DND-41 (cell line): ENCODE results near the gene CD70.
"Not testable (repeated sequence)": the region's sequence is repeated elsewhere in the genome, so short reads cannot be mapped to it uniquely, and the experiment has no call there.

Source experiments
- ATAC-seq: fragments of 200-7000 bp; cut with Tn5 transposase; 3 replicates; pipeline ENCODE4 v1.9.1; 2021; ENCODE audit warnings: low read depth; ENCODE audit not compliant: insufficient read depth
- DNase-seq: peaks from one replicate; pipeline ENCODE4 v3.0.0-alpha.2; 2020
- H2AFZ ChIP-seq: 2 replicates; pipeline ENCODE4 v1.6.0; 2012; ENCODE audit warnings: low read depth, low read length
- H3K27ac ChIP-seq: 2 replicates; pipeline ENCODE4 v1.5.1; 2012; ENCODE audit warnings: low read length, inconsistent platforms
- H3K27me3 ChIP-seq: fragments of 200-600 bp; sonication (generic); 2 replicates; pipeline ENCODE4 v1.6.0; 2012; ENCODE audit warnings: low read length, mild to moderate bottlenecking, inconsistent platforms; ENCODE audit not compliant: insufficient read depth, poor library complexity
- H3K36me3 ChIP-seq: 2 replicates; pipeline ENCODE4 v1.5.1; 2012; ENCODE audit warnings: low read length, inconsistent platforms; ENCODE audit not compliant: insufficient read depth
- H3K4me1 ChIP-seq: 2 replicates; pipeline ENCODE4 v1.5.1; 2012; ENCODE audit warnings: mild to moderate bottlenecking, low read length; ENCODE audit not compliant: insufficient read depth
- H3K4me2 ChIP-seq: 2 replicates; pipeline ENCODE4 v1.6.0; 2012; ENCODE audit warnings: mild to moderate bottlenecking, moderate library complexity, low read length, inconsistent platforms; ENCODE audit not compliant: insufficient read depth
- H3K4me3 ChIP-seq, 2 experiments: fragments of 200-600 bp in 1 of 2; shearing (Covaris generic) in 1 of 2; 2 replicates each; pipeline ENCODE4 v1.5.1; 2012 to 2016; ENCODE audit warnings: inconsistent platforms in 2 of 2, low read length in 2 of 2, mild to moderate bottlenecking in 2 of 2, low read depth in 1 of 2, moderate library complexity in 1 of 2
- H3K79me2 ChIP-seq: 2 replicates; pipeline ENCODE4 v1.6.0; 2012; ENCODE audit warnings: low read length, inconsistent platforms; ENCODE audit not compliant: insufficient read depth
- H3K9ac ChIP-seq: 2 replicates; pipeline ENCODE4 v1.6.0; 2012; ENCODE audit warnings: low read depth, mild to moderate bottlenecking, inconsistent platforms, low read length, moderate library complexity
- H3K9me3 ChIP-seq: 2 replicates; pipeline ENCODE4 v1.5.1; 2012; ENCODE audit warnings: low read length, moderate library complexity, mild to moderate bottlenecking, inconsistent platforms; ENCODE audit not compliant: insufficient read depth, severe bottlenecking
- H4K20me1 ChIP-seq: 2 replicates; pipeline ENCODE4 v1.6.0; 2012; ENCODE audit warnings: low read length; ENCODE audit not compliant: insufficient read depth
- EZH2 ChIP-seq: IDR thresholded peaks from 3 replicates; pipeline ENCODE4 v1.6.1; 2012; ENCODE audit warnings: borderline replicate concordance, low read depth, mild to moderate bottlenecking, moderate library complexity, low read length, inconsistent platforms; ENCODE audit not compliant: severe bottlenecking
- TF ChIP-seq, protein P1 (sequence below): IDR thresholded peaks from 2 replicates; pipeline ENCODE4 v1.5.1; 2012; ENCODE audit warnings: borderline replicate concordance, low read length, moderate library complexity, mild to moderate bottlenecking; ENCODE audit not compliant: poor library complexity, severe bottlenecking; ENCODE audit errors: extremely low read depth

The CD70 gene

GRCh38 chr19:6586726-6587092, 4.2 kb downstream of the CD70 start:
- no peaks in the 10 kb centered on the region for H3K9me3 ChIP-seq
- H3K27me3 ChIP-seq, result peaks cover 5% of the 10 kb centered on the region
- no peak overlapping the region for H2AFZ ChIP-seq
- ATAC-seq, result no peak
- no peaks in the 10 kb centered on the region for H4K20me1 ChIP-seq
- no peak overlapping the region for H3K9ac ChIP-seq
- no peak overlapping the region for H3K4me2 ChIP-seq
- no peak overlapping the region for H3K4me3 ChIP-seq
- H3K4me1 ChIP-seq, result peaks cover 43% of the 10 kb centered on the region
- TF ChIP-seq, protein P1, sequence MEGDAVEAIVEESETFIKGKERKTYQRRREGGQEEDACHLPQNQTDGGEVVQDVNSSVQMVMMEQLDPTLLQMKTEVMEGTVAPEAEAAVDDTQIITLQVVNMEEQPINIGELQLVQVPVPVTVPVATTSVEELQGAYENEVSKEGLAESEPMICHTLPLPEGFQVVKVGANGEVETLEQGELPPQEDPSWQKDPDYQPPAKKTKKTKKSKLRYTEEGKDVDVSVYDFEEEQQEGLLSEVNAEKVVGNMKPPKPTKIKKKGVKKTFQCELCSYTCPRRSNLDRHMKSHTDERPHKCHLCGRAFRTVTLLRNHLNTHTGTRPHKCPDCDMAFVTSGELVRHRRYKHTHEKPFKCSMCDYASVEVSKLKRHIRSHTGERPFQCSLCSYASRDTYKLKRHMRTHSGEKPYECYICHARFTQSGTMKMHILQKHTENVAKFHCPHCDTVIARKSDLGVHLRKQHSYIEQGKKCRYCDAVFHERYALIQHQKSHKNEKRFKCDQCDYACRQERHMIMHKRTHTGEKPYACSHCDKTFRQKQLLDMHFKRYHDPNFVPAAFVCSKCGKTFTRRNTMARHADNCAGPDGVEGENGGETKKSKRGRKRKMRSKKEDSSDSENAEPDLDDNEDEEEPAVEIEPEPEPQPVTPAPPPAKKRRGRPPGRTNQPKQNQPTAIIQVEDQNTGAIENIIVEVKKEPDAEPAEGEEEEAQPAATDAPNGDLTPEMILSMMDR, result no peak
- TF ChIP-seq EZH2, result no peak
- H3K79me2 ChIP-seq, result peaks cover 11% of the 10 kb centered on the region
- peak overlapping the region; percentile 9; the same call in 1 of the 2 replicates for H3K27ac ChIP-seq
- no peak for DNase-seq
- peaks cover 8% of the 10 kb centered on the region for H3K36me3 ChIP-seq

DNA sequence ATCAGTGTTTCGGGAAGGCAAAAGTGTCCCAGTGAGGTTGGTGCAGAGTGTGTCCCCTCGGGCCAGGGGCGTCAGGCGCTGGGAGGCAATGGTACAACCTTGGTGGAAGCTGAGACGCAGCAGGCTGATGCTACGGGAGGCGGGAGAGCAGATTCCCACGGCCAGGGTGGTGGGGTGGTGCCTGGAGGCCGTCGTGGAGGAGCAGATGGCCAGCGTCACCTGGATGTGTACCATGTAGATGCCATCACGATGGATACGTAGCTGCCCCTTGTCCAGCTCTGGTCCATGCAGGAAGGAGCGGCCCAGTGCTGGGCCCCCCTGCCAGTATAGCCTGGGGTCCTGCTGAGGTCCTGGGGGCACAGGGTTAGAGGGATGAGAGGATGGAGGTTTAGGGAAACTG, 4.9 kb downstream of the CD70 start:
- H3K4me2 ChIP-seq, result no peak overlapping the region
- peaks cover 37% of the 10 kb centered on the region for H3K4me1 ChIP-seq
- peaks cover 5% of the 10 kb centered on the region for H3K27me3 ChIP-seq
- H3K36me3 ChIP-seq, result peaks cover 8% of the 10 kb centered on the region
- TF ChIP-seq, protein P1, result no peak
- no peak for TF ChIP-seq EZH2
- H2AFZ ChIP-seq, result no peak overlapping the region
- no peak overlapping the region for H3K27ac ChIP-seq
- H4K20me1 ChIP-seq, result no peaks in the 10 kb centered on the region
- DNase-seq (no peak), ATAC-seq (no peak)
- peaks cover 11% of the 10 kb centered on the region for H3K79me2 ChIP-seq
- no peaks in the 10 kb centered on the region for H3K9me3 ChIP-seq
- no peak overlapping the region for H3K9ac ChIP-seq
- no peak overlapping the region for H3K4me3 ChIP-seq

- H3K4me2 ChIP-seq, H3K36me3 ChIP-seq, H3K4me3 ChIP-seq, ATAC-seq, H4K20me1 ChIP-seq, DNase-seq, H2AFZ ChIP-seq, H3K27me3 ChIP-seq, H3K9ac ChIP-seq, H3K9me3 ChIP-seq, H3K79me2 ChIP-seq, H3K27ac ChIP-seq: not testable (repeated sequence)
- H3K4me1 ChIP-seq, result peaks cover 23% of the 10 kb centered on the region
These were observed 8.2 kb downstream of the CD70 start for GRCh38 chr19:6582515-6583484.

- Histone ChIP-seq H3K27me3 (no peaks in the 10 kb centered on the region), H3K27ac (peak overlapping the region; percentile 55; the same call in 1 of the 2 replicates), H3K4me1 (peaks cover 40% of the 10 kb centered on the region), H3K9ac (no peak overlapping the region), H3K9me3 (no peaks in the 10 kb centered on the region), H3K79me2 (no peaks in the 10 kb centered on the region), H3K4me2 (no peak overlapping the region), H3K4me3 (no peak overlapping the region), H2AFZ (no peak overlapping the region), H4K20me1 (no peaks in the 10 kb centered on the region), H3K36me3 (no peaks in the 10 kb centered on the region; the same call in 1 of the 2 replicates)
- no peak for ATAC-seq
- TF ChIP-seq, protein P1, result no peak
- no peak for TF ChIP-seq EZH2
- no peak for DNase-seq
These were observed 10.6 kb downstream of the CD70 start for GRCh38 chr19:6580313-6580712.
